CD4-positive, CD25-positive, alpha-beta regulatory T cell (primary cell): ENCODE data around the gene MNAT1. TPM values are rescaled to one million over a fixed set of nuclear protein-coding genes. Genes with fewer than 3 reads are reported as not detected.

ENCODE experiments used
- ATAC-seq, 2 donors: fragments of 150-1000 bp; cut with Tn5 transposase; one replicate each; pipeline ENCODE4 v1.10.0; 2021; ENCODE audit warnings: low read depth in 2 of 2, moderate number of reproducible peaks in 2 of 2, moderate library complexity in 1 of 2
- DNase-seq, 3 donors: peaks; one replicate each; pipeline versions ENCODE4 v3.0.0 to v3.0.0-alpha.2; 2012 to 2022; ENCODE audit warnings: mixed read lengths in 1 of 3
- H3K27ac ChIP-seq: one replicate; pipeline ENCODE4 v1.7.0; 2013; ENCODE audit warnings: mild to moderate bottlenecking, low read length; ENCODE audit not compliant: insufficient read depth, poor library complexity, severe bottlenecking
- H3K27me3 ChIP-seq: one replicate; pipeline ENCODE4 v1.7.0; 2013; ENCODE audit warnings: low read length; ENCODE audit not compliant: control insufficient read depth, insufficient read depth
- H3K36me3 ChIP-seq: one replicate; pipeline ENCODE4 v1.7.0; 2013; ENCODE audit warnings: mild to moderate bottlenecking, low read length, moderate library complexity; ENCODE audit not compliant: control insufficient read depth, insufficient read depth
- H3K4me1 ChIP-seq: 2 replicates; pipeline ENCODE4 v1.7.0; 2013; ENCODE audit warnings: mild to moderate bottlenecking, low read length; ENCODE audit not compliant: insufficient read depth, control insufficient read depth, poor library complexity, severe bottlenecking
- H3K4me3 ChIP-seq: one replicate; pipeline ENCODE4 v1.7.0; 2013; ENCODE audit warnings: low read depth, mild to moderate bottlenecking, low read length, moderate library complexity
- H3K9me3 ChIP-seq, 2 experiments: 1 replicate in 1 of 2; 2 replicates in 1 of 2; pipeline ENCODE4 v1.7.0; 2013; ENCODE audit warnings: low read length in 2 of 2, mild to moderate bottlenecking in 1 of 2, moderate library complexity in 1 of 2; ENCODE audit not compliant: control insufficient read depth in 2 of 2
- H3K27ac Mint-ChIP-seq, 3 donors: one replicate each; pipeline ENCODE4 v1.8.0; 2020 to 2022; ENCODE audit warnings: mild to moderate bottlenecking in 3 of 3, mixed read lengths in 3 of 3, moderate library complexity in 2 of 3
- H3K27me3 Mint-ChIP-seq: one replicate; pipeline ENCODE4 v1.8.0; 2022; ENCODE audit warnings: mild to moderate bottlenecking, mixed read lengths
- H3K36me3 Mint-ChIP-seq: one replicate; pipeline ENCODE4 v1.8.0; 2020; ENCODE audit warnings: mixed read lengths
- H3K4me1 Mint-ChIP-seq, 4 donors: one replicate each; pipeline ENCODE4 v1.8.0; 2020 to 2022; ENCODE audit warnings: mixed read lengths in 4 of 4, mild to moderate bottlenecking in 1 of 4
- H3K4me3 Mint-ChIP-seq, 4 donors: one replicate each; pipeline ENCODE4 v1.8.0; 2020 to 2022; ENCODE audit warnings: mild to moderate bottlenecking in 4 of 4, mixed read lengths in 4 of 4, moderate library complexity in 3 of 4
- H3K9me3 Mint-ChIP-seq, 7 donors: one replicate each; pipeline ENCODE4 v1.8.0; 2020 to 2022; ENCODE audit warnings: mixed read lengths in 7 of 7, mild to moderate bottlenecking in 3 of 7, moderate library complexity in 2 of 7
- polyA plus RNA-seq, 4 donors: library from polyadenylated mRNA; unstranded; fragments of 300-500 nt; fragmentation: Illumina TruSeq; gene quantifications; one replicate each; pipeline ENCODE4 v1.2.3, GENCODE V29; 2021
- total RNA-seq: library from RNA; stranded (reverse); gene quantifications from one replicate; pipeline ENCODE4 v1.2.3, GENCODE V29; 2022

Gene MNAT1
- total and polyA plus RNA-seq, 5 donors from 2014 or later, result 12.6 to 22.0 (median 15.9) TPM

DNA sequence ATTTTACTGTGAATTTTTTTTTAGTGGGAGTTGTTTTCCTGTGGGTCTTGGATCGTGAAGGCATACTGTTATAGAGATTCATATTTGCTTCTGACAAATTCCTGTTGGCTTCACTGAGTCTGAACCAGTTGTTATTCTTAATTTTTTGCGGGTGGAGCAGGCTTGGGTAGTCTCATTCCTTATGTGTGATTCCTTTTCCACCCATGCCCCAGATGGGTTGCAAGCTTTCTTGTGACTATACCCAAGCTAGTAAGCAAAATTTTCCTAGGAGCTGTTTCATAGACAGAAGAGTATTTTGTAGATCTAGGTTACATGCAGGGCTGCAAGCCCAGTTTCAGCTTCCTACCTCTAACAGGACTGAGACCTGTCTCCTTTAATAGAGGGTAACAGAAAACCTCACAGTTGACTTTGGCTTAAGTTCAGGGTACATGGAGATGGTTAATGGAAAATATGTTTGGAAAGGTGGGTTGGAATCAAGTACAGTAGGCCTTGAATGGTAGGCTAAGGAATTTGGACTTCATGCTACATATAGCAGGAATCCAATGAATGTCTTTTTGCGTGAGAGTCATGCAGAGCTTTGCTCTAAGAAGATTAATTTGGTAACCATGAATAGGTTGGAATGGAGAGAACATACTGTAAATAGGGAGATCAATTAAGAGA, 217.3 kb downstream of the MNAT1 start:
- no peak overlapping the region for H3K4me3 ChIP-seq
- H3K27me3 ChIP-seq, result no peaks in the 10 kb centered on the region
- Mint-ChIP-seq H3K4me3 (no peak overlapping the region), H3K27me3 (no peaks in the 10 kb centered on the region), H3K4me1 (peaks cover 0 to 2% (median 0%) of the 10 kb centered on the region in 4 donors), H3K27ac (no peak overlapping the region), H3K36me3 (peaks cover 22% of the 10 kb centered on the region), H3K9me3 (peaks cover 0 to 18% (median 11%) of the 10 kb centered on the region in 7 donors)
- H3K36me3 ChIP-seq, result no peaks in the 10 kb centered on the region
- no peak overlapping the region for H3K27ac ChIP-seq
- no peaks in the 10 kb centered on the region for H3K4me1 ChIP-seq
- peaks cover 9 to 15% of the 10 kb centered on the region in 2 experiments for H3K9me3 ChIP-seq
- DNase-seq, result no peak
- no peak for ATAC-seq

DNA sequence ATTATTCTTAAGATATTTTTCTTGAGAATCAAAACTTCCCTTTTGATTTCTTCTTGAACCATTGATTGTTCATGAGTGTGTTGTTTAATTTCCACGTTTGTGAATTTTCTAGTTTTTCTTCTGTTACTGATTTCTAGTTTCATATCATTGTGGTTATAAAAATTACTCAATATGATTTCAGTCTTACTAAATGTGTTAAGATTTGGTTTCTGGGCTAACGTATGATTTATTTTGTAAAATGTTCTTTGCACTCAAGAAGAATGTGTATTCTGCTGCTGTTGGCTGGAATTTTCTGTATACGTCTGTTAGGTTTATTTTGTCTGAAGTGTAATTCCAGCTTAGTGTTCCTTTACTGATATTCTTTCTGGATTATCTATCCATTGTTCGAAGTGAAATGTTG, 221.6 kb downstream of the MNAT1 start:
- Histone ChIP-seq H3K27me3 (no peaks in the 10 kb centered on the region), H3K36me3 (no peaks in the 10 kb centered on the region), H3K27ac (no peak overlapping the region), H3K9me3 (peaks cover 31 to 36% of the 10 kb centered on the region in 2 experiments), H3K4me1 (no peaks in the 10 kb centered on the region), H3K4me3 (no peak overlapping the region)
- H3K9me3 Mint-ChIP-seq, result peaks cover 1 to 40% (median 20%) of the 10 kb centered on the region in 7 donors
- H3K36me3 Mint-ChIP-seq, result peaks cover 39% of the 10 kb centered on the region
- no peak for DNase-seq
- ATAC-seq, result no peak
- H3K27ac Mint-ChIP-seq, result no peak overlapping the region
- no peak overlapping the region for H3K4me3 Mint-ChIP-seq
- no peaks in the 10 kb centered on the region for H3K27me3 Mint-ChIP-seq
- H3K4me1 Mint-ChIP-seq, result peaks cover 0 to 9% (median 1%) of the 10 kb centered on the region in 4 donors

DNA sequence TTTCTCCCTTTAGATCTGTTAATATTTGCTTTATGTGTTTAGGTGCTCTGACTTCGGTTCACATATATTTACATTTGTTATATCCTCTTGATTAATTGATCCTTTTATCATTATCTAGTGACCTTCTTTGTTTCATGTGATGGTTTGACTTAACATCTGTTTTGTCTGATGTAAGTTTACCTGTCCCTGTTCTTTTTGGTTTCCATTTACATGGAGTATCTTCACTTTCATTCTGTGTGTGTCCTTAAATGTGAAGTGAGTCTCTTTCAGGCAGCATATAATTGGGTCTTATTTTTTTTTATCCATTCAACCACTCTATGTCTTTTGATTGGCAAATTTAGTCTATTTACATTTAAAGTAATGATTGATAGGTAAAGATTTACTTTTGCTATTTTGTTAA, 222.1 kb downstream of the MNAT1 start:
- Histone ChIP-seq H3K36me3 (no peaks in the 10 kb centered on the region), H3K27ac (no peak overlapping the region), H3K27me3 (no peaks in the 10 kb centered on the region), H3K4me1 (no peaks in the 10 kb centered on the region), H3K4me3 (no peak overlapping the region), H3K9me3 (peaks cover 31 to 36% of the 10 kb centered on the region in 2 experiments)
- Mint-ChIP-seq H3K4me3 (no peak overlapping the region), H3K27me3 (no peaks in the 10 kb centered on the region), H3K27ac (no peak overlapping the region), H3K9me3 (peaks cover 1 to 40% (median 20%) of the 10 kb centered on the region in 7 donors), H3K4me1 (peaks cover 0 to 9% (median 2%) of the 10 kb centered on the region in 4 donors), H3K36me3 (peaks cover 39% of the 10 kb centered on the region)
- DNase-seq (no peak), ATAC-seq (no peak)

DNA sequence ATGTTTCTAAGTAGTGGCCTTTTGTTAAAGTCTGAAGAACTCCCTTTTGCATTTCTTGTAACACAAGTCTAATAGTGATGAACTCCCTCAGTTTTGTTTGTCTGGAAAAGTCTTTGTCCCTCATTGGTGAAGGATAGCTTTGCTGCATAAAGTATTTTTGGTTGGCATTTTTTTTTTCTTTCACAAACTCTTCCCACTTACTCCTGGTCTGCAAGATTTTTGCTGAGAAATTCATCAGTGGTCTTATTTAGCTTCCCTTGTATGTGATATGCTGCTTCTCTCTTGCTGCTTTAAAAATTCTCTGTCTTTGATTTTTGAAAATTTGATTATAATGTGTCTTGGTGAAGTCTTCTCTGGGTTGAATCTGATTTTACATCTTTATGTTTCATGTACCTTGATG, 223.6 kb downstream of the MNAT1 start:
- Mint-ChIP-seq H3K27me3 (no peaks in the 10 kb centered on the region), H3K36me3 (peaks cover 39% of the 10 kb centered on the region), H3K9me3 (peaks cover 1 to 40% (median 20%) of the 10 kb centered on the region in 7 donors), H3K4me1 (peaks cover 0 to 9% (median 2%) of the 10 kb centered on the region in 4 donors), H3K4me3 (no peak overlapping the region), H3K27ac (no peak overlapping the region)
- H3K4me3 ChIP-seq, result no peak overlapping the region
- no peak overlapping the region for H3K27ac ChIP-seq
- DNase-seq (no peak), ATAC-seq (no peak)
- H3K27me3 ChIP-seq, result no peaks in the 10 kb centered on the region
- no peaks in the 10 kb centered on the region for H3K36me3 ChIP-seq
- no peaks in the 10 kb centered on the region for H3K4me1 ChIP-seq
- H3K9me3 ChIP-seq, result peaks cover 31 to 36% of the 10 kb centered on the region in 2 experiments

DNA sequence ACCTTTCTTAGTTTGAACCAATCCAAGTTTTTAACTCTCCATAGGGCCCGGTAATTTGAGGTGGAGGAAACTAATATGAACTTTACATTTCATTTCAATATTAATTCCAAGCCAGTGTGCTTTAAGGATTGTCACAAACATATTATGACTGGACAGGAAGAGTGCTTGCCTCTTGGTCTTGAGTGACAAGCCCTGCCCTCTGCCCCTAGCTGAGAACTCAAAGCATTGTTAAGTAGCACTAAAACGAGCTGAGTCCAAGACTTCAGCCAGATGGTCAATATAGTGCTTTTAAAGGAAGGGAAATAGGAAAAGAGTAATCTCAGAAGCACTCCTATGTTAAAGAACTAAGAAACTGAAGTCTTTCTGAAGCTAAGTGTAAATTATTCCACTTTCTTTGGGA, 229.2 kb downstream of the MNAT1 start:
- no peak for ATAC-seq

DNA sequence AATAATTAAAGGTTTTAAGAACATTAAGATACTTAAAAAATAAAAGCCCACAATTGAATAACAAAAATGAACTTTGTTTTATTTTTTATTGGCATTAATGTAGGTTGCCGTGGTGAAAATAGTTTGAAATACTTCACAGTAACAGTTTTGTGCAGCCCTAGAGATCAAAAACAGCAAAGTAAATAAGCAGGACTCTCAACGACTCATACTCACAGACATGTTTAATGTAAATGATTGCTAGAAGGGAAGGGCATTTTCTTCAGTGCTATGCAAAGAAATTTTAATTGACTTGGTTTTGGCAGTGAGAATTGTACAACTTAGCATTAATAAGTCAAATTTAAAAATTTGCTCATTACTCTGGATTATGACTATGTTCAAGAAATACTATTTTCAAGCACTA, 230.3 kb downstream of the MNAT1 start:
- peaks cover 0 to 7% (median 2%) of the 10 kb centered on the region in 7 donors for H3K9me3 Mint-ChIP-seq
- H3K36me3 Mint-ChIP-seq, result peaks cover 16% of the 10 kb centered on the region
- H3K4me3 Mint-ChIP-seq, result no peak overlapping the region
- H3K27ac Mint-ChIP-seq, result no peak overlapping the region
- no peak for DNase-seq
- Histone ChIP-seq H3K9me3 (no peaks in the 10 kb centered on the region), H3K4me3 (no peak overlapping the region), H3K27ac (no peak overlapping the region), H3K36me3 (no peaks in the 10 kb centered on the region), H3K27me3 (no peaks in the 10 kb centered on the region), H3K4me1 (no peaks in the 10 kb centered on the region)
- H3K4me1 Mint-ChIP-seq, result peaks cover 0 to 5% (median 0%) of the 10 kb centered on the region in 4 donors
- no peak for ATAC-seq
- H3K27me3 Mint-ChIP-seq, result no peaks in the 10 kb centered on the region

More for the DNA sequence above, 229.2 kb downstream of the MNAT1 start:
- H3K27me3 Mint-ChIP-seq, result no peaks in the 10 kb centered on the region
- peaks cover 0 to 5% (median 2%) of the 10 kb centered on the region in 4 donors for H3K4me1 Mint-ChIP-seq
- Histone ChIP-seq H3K27ac (no peak overlapping the region), H3K27me3 (no peaks in the 10 kb centered on the region), H3K4me3 (no peak overlapping the region), H3K36me3 (no peaks in the 10 kb centered on the region), H3K9me3 (peaks cover 5 to 9% of the 10 kb centered on the region in 2 experiments), H3K4me1 (no peaks in the 10 kb centered on the region)
- DNase-seq, result no peak
- H3K36me3 Mint-ChIP-seq, result peaks cover 22% of the 10 kb centered on the region
- H3K9me3 Mint-ChIP-seq, result peaks cover 0 to 10% (median 6%) of the 10 kb centered on the region in 7 donors
- H3K4me3 Mint-ChIP-seq, result no peak overlapping the region
- no peak overlapping the region for H3K27ac Mint-ChIP-seq

DNA sequence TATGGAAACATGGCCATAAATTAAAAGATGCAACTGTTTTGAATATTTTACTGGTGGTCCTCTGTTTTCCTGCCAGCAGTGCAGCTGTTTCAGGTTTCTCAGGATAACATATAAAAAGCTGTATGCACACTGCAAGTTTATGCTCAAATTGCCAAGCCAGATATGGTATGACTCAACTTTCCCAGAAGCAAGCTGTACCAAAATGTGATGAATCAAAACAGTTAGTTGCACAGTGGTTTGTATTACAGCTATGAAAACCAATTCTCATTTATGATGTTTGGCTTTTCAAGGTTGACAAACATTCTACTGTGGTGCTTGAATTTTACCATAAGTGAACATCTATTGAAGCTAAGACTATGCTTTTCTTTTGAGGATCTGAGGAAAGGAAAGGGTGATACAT, 230.8 kb downstream of the MNAT1 start:
- H3K27me3 ChIP-seq, result no peaks in the 10 kb centered on the region
- H3K4me3 ChIP-seq, result no peak overlapping the region
- peaks cover 0 to 6% (median under 1%) of the 10 kb centered on the region in 7 donors for H3K9me3 Mint-ChIP-seq
- DNase-seq, result no peak
- H3K4me1 Mint-ChIP-seq, result peaks cover 0 to 5% (median 0%) of the 10 kb centered on the region in 4 donors
- H3K27ac Mint-ChIP-seq, result no peak overlapping the region
- peaks cover 13% of the 10 kb centered on the region for H3K36me3 Mint-ChIP-seq
- no peak for ATAC-seq
- H3K27ac ChIP-seq, result no peak overlapping the region
- H3K9me3 ChIP-seq, result no peaks in the 10 kb centered on the region
- H3K36me3 ChIP-seq, result no peaks in the 10 kb centered on the region
- no peaks in the 10 kb centered on the region for H3K4me1 ChIP-seq
- no peaks in the 10 kb centered on the region for H3K27me3 Mint-ChIP-seq
- H3K4me3 Mint-ChIP-seq, result no peak overlapping the region

DNA sequence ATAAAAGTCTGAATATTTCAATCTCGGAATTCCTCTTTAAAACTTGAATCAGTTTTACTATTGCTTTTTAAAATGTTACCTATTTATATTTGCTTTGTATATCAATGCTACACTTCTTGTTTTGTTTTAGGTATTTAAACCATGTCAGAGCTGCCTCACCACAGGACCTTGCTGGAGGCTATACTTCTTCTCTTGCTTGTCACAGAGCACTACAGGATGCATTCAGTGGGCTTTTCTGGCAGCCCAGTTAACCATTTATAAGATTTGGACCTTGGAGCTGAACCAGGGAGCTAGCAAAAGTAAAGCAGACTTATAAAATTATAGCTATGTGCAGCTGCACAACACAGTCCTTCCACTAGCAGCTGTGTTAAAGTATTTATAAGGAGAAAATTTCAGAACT, 233.5 kb downstream of the MNAT1 start:
- ATAC-seq, result no peak
- Mint-ChIP-seq H3K4me1 (peaks cover 0 to 3% (median 2%) of the 10 kb centered on the region in 4 donors), H3K27me3 (no peaks in the 10 kb centered on the region), H3K9me3 (no peaks in the 10 kb centered on the region), H3K27ac (no peak overlapping the region), H3K36me3 (peaks cover 19% of the 10 kb centered on the region), H3K4me3 (no peak overlapping the region)
- no peaks in the 10 kb centered on the region for H3K36me3 ChIP-seq
- H3K27me3 ChIP-seq, result no peaks in the 10 kb centered on the region
- no peaks in the 10 kb centered on the region for H3K9me3 ChIP-seq
- no peaks in the 10 kb centered on the region for H3K4me1 ChIP-seq
- H3K27ac ChIP-seq, result no peak overlapping the region
- H3K4me3 ChIP-seq, result no peak overlapping the region
- DNase-seq, result no peak
